CD4-positive, alpha-beta T cell treated with Interleukin-1 beta for 1 hour (primary cell): ENCODE data around the gene CYLD.

Source experiments
- DNase-seq, 2 donors: peaks; one replicate each; pipeline ENCODE4 v3.0.0-alpha.2; 2020 to 2022

The CYLD gene

GRCh38 chr16:50741781-50742575, at the start of gene CYLD:
Gene CYLD (plus strand): TSS chr16:50742086. CDS start chr16:50749699, 7,613 bp downstream.
- peak; percentile 100 for DNase-seq

- DNase-seq: no peak
These were observed 49.3 kb upstream of the CYLD start for GRCh38 chr16:50692644-50692998.

DNA sequence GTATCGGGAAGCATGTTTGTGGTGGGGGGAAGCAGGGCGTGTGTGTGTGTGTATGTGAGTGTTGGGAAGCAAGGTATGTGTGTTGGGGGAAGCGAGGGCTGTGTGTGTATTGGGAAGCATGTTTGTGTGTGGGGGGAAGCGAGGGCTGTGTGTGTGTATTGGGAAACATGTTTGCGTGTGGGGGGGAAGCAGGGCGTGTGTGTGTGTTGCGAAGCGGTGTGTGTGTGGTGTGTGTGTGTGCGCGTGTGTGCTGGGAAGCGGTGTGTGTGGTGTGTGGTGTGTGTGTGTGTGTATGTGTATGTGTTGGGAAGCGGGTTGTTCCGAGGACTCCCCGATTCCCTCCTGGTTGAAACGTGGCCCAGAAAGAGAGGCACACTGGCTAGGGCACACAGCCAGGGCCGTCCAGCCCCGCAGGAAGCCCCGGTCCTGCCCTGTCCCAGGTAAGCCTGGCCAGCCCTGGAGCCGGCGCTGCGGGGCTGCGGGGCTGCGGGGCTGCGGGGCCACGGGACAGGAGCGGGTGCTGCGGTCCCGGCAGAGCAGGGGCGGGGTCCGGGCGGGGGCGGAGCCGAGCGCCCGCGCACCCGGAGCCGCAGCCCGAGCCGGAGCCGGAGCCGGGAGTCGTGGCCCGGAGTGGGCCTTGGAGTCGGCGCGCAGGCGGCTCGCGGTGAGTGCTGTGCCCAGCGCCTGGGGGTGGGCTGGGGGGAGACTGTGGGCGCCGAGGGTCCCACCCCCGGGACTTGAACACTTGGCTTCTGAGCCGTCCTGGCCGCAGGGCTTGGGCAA, 48.7 kb upstream of the CYLD start, which contains the start of gene NOD2:
TSS of gene NOD2 (plus strand) at position 608 of the 783 bp plus-strand sequence. CDS start 5,890 bp downstream, outside the sequence.
- peak; percentile 28 to 31 for DNase-seq

DNA sequence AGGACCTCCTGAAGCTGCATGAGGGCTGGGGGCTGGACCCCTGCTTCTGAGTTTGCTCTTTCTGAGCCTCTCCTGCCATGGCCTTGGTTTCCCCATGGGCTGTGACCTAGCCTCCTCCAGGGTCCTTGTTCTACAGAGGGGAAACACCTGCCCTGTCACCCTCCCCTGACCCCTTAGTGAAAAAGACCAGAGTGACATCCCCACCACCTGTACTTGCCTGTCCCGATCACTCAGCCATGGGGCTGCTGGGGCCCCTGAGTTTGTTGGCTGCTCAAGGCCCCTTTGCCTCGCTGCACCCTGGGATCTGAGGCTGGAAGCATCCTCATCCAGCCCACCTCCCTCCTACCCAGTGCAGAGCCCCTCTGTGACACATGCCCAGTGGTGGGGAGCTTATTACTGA, 47.7 kb upstream of the CYLD start:
- DNase-seq: no peak

DNA sequence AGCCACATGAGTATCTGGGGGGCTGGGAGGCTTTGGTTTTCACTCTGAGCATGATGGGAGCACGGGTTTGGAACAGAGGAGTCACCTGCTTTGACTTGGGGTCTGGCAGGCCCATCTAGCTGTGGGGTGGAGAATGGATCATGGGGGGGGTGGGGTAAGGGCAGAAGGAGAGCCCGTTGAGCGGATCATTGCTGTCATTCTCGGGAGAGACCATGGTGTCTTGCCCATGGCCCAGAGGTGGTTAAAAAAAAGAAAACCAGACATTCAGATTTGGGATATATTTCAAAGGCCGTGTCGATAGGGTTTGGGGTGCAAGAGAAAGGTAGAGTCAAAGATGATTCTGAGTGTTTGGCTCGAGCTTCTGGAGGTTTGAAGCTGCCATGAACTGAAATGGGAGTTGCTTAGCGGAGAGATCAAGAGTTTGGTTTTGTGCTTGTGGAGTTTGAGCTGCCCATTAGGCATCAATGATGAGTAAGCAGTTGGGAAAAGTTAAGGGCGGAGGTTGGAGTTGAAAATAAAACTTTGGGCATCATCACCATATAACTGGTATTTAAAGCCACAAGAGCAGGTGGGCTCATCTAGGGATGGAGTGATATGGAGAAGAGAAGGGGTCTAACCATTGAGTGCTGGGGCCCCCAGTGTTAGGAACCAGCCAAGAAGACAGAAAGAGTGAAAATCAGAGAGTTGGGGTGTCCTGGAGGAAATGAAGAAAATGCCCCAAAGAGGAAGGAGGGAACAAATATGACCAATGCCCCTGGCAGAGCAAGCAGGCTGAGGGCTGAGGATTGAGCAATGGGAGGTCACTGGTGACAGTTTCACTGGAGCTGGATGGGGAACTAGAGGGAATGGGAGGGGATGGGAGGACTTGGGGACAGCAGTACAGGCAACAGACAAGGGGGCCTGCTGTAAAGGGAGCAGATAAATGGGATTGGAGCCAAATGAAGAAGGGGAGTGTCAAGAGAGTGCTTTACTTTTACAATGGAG, 46.6 kb upstream of the CYLD start:
- peak in 1 of 2 donors; percentile 68 for DNase-seq

DNA sequence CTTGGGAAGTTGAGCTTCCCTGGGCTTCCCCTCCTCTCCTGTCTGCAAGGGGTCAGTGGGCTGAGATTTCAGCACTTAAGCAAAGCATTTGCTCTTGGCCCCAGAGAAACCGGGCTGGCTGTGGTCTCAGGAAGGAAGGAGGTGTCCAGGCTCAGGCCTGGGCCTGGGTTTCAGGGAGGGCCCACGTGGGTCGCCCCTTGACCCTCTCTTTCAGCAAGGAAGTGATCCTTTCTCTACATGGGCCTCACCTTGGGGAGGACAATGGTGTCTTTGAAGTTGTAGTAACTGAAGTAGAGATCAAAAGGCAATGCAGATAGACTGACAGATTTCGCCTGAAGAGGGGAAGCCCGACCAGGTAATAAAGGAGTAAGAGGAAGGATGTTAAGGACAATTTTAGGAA, 45.8 kb upstream of the CYLD start:
- peak in 1 of 2 donors; percentile 24 for DNase-seq

GRCh38 chr16:50696575-50697420, 45.1 kb upstream of the CYLD start:
- DNase-seq: peak; percentile 83 to 90

- DNase-seq: no peak
These were observed 44.5 kb upstream of the CYLD start for GRCh38 chr16:50697421-50697715.

DNA sequence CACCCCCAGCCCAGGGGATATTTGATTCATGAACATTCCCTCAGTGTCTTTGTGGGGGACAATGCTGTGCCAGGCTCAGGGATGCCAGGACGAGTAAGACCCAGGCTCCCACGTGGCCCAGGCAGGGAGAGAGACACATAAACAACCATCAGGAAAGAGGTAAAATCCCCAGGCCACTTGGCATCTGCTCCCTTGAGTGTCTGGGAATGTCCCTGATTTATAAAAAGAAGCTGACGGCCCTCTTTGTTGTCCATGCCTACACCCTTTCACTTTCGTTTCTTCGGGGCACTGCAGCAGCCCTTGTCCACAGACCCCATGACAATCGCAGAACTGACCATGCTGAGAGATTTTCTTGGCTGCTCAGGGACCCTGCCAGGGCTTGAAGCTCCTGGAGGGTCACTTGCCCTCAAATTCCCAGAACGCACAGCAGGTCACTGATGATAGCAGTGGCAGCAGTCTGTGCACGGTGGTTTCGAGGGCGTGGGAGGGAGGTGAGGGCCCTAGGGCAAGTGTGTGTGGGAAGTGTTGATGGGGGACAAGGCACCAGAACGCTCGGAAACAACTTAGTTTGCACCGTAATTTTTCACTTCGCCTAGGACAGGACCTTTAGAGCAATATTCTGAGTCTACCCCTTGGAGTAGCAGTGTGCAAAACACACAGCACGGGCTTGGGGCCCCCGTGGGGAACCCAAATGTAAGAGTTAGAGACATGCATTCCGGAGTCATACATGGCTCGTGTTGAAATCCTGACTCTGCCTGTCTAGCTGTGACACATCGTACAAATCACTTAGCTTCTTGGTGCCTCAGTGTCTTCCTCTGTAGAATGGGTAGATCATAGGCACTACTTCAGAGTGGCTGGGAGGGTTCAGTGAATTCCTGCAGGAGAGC, 43.8 kb upstream of the CYLD start:
- DNase-seq: peak; percentile 48 to 65

GRCh38 chr16:50699326-50700159, 42.3 kb upstream of the CYLD start:
- peak; percentile 41 to 64 for DNase-seq

DNA sequence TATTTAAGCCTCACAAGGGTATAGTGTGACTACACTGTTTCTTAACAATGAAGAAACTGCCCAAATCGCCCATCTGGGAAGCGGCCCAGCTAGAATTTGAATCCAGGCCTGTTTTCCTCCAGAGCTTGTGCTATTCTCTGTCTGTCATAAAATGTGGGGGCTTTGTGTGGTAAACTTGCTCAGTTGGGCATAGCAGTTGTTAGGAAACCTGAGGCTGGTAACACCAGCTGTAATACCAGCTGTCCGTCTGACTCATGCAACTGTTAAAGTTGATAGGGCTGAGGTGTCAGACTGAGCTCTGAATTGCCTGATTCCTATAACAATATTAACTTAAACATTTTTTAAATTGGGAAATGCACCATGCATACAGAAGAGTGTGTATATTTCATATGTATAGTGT, 39.2 kb upstream of the CYLD start:
- DNase-seq: no peak

- DNase-seq: no peak
These were observed 37.6 kb upstream of the CYLD start for GRCh38 chr16:50704245-50704644.

DNA sequence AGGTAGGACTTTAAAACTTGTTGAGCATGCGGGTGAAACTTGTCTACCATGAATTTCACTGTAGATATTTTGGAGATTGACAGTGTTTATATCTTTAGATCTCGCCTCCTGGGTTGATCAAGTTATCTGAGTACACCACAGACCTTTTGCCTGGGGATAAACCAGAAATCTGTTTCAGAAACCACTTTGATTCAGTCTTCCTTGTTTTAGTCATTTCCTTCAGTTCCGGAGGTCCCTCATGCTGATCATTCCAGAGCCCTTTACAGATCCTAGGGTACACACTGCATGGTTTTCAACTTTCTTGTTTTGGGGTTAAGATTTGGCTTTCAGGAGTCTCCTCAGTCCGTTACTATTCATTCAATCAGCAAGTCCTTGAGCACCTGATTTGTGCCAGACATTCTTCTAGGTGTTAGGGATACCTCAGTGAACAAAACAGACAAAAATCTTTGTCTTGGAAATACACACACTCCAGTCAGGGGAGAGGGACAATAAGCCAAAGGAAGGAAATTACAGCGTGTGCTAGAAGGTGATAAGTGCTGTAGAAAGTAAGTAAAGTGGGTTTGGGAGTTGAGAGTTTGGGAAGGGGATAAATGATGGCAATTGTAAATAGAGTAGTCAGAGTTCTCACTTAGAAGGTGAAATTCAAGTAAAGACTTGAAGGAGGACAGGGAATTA, 36.3 kb upstream of the CYLD start:
- DNase-seq: no peak

- DNase-seq: no peak
These were observed 35.6 kb upstream of the CYLD start for GRCh38 chr16:50706250-50706649.

- DNase-seq: peak in 1 of 2 donors; percentile 26
These were observed 33.4 kb upstream of the CYLD start for GRCh38 chr16:50708373-50709060.

DNA sequence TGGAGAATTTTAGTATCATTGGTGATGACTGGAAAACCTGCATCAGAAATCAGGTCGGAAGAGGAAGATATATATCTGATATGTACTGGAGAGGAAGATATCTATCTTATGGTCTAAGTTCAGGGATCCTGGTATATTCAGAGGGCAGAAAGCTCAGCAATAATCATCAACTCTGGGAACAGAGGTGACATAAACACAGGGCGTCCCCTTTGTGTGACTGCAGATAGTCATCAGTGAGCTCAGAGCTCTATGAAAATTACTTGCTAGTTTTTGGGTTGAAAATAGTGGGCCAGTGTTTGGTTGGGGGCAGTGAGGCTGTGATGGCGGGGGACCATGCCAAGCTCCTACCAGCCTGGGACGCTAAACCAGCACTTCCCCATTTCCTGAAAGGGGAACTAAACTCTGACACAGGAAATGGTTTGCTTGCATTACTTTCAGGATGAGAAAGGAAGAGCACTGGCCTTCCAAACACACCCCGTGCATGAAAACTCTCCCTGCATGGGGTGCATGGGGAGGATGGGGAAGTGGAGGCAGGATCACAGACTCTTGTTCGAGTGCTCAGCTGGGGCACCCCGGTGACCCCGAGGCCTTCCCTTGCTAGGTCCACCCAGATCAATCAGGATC, 32.7 kb upstream of the CYLD start:
- peak in 1 of 2 donors; percentile 40 for DNase-seq

DNA sequence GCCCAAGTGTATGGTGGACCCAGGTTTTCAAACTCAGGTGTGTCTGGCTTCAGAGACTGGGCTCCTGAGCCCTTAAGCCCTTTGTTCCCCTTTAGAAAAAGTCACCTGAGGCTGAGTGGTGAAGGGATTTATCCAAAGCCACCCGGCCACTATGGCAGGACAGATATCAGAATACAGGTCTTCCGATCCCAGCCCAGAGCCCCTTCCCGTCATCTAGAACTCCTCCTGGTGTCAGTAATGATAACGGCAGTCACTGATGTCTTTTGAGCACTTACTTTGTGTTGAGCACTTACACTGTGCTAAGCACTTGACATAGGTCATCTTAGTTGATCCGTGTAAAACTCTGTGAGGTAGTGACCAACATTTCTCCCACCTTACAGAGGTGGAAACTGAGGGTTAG, 31.9 kb upstream of the CYLD start:
- no peak for DNase-seq

DNA sequence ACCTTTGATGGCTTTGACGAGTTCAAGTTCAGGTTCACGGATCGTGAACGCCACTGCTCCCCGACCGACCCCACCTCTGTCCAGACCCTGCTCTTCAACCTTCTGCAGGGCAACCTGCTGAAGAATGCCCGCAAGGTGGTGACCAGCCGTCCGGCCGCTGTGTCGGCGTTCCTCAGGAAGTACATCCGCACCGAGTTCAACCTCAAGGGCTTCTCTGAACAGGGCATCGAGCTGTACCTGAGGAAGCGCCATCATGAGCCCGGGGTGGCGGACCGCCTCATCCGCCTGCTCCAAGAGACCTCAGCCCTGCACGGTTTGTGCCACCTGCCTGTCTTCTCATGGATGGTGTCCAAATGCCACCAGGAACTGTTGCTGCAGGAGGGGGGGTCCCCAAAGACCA, 30.8 kb upstream of the CYLD start:
- DNase-seq: no peak
